BE2C (cell line): Measurements from ENCODE around the gene ACVR1B.

Experiments used
- DNase-seq: peaks from one replicate; pipeline ENCODE4 v3.0.0-alpha.2; 2020
- H3K27me3 ChIP-seq: fragments of 250-450 bp; sonication (Bioruptor Pico); 2 replicates; pipeline ENCODE4 v1.5.1; 2020; ENCODE audit warnings: mild to moderate bottlenecking
- H3K36me3 ChIP-seq: fragments of 250-450 bp; sonication (Bioruptor Pico); 2 replicates; pipeline ENCODE4 v1.5.1; 2020; ENCODE audit warnings: mild to moderate bottlenecking
- H3K4me1 ChIP-seq: fragments of 250-450 bp; sonication (Bioruptor Pico); 2 replicates; pipeline ENCODE4 v1.5.1; 2020
- H3K4me3 ChIP-seq: 2 replicates; pipeline ENCODE4 v1.5.1; 2011; ENCODE audit warnings: low read depth, low read length
- H3K9me3 ChIP-seq: fragments of 250-450 bp; sonication (Bioruptor Pico); 2 replicates; pipeline ENCODE4 v1.5.1; 2020
- TF ChIP-seq, protein P1 (sequence below): IDR thresholded peaks from 2 replicates; pipeline ENCODE4 v1.5.1; 2012; ENCODE audit warnings: mild to moderate bottlenecking, low read depth, low read length

ACVR1B gene

DNA sequence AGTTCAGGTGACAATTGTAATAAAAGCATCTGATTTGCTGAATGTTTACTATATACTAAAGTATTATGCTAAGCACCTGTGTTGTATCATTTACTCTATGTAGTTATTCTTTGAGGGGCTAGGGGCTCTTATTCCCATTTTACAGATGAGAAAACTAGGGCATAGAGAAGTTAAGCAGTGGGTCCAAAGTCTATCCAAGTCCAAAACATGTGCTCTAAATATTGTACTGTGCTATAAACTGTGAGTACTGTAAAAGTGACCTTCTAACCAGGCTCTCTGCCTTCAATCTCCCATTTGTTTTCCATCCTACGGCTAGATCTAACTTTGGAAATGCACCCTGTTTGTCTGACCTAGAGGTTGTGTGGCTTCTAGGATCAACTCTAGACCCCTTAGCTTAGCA, 9.0 kb downstream of the ACVR1B start:
- Histone ChIP-seq H3K9me3 (no peaks in the 10 kb centered on the region), H3K27me3 (no peaks in the 10 kb centered on the region), H3K36me3 (peaks cover 52% of the 10 kb centered on the region), H3K4me1 (no peaks in the 10 kb centered on the region; the same call in 1 of the 2 replicates), H3K4me3 (no peak overlapping the region)
- no peak for DNase-seq
- TF ChIP-seq, protein P1, sequence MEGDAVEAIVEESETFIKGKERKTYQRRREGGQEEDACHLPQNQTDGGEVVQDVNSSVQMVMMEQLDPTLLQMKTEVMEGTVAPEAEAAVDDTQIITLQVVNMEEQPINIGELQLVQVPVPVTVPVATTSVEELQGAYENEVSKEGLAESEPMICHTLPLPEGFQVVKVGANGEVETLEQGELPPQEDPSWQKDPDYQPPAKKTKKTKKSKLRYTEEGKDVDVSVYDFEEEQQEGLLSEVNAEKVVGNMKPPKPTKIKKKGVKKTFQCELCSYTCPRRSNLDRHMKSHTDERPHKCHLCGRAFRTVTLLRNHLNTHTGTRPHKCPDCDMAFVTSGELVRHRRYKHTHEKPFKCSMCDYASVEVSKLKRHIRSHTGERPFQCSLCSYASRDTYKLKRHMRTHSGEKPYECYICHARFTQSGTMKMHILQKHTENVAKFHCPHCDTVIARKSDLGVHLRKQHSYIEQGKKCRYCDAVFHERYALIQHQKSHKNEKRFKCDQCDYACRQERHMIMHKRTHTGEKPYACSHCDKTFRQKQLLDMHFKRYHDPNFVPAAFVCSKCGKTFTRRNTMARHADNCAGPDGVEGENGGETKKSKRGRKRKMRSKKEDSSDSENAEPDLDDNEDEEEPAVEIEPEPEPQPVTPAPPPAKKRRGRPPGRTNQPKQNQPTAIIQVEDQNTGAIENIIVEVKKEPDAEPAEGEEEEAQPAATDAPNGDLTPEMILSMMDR = no peak

DNA sequence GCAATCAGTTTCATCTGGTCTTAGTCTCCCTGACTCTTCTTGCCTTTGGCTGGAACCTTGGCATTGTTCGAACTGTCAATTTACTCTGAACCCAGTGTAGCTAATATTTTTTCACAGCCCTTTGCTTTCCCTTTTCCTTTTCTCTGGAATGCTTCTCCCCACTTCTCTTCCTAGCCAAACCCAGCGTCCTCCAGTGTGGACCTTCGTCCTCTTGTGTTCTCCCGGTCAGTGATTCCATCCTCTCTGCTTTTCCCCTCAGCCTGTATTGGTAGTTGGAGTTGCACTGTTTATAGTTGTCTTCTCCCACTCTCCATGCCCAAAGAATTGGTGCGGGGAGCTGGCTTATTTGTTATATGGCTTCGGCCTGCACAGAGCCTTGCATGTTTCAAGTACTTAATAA, 9.4 kb downstream of the ACVR1B start:
- no peak for DNase-seq
- TF ChIP-seq, protein P1 = no peak
- H3K4me1 ChIP-seq = no peaks in the 10 kb centered on the region; the same call in 1 of the 2 replicates

DNA sequence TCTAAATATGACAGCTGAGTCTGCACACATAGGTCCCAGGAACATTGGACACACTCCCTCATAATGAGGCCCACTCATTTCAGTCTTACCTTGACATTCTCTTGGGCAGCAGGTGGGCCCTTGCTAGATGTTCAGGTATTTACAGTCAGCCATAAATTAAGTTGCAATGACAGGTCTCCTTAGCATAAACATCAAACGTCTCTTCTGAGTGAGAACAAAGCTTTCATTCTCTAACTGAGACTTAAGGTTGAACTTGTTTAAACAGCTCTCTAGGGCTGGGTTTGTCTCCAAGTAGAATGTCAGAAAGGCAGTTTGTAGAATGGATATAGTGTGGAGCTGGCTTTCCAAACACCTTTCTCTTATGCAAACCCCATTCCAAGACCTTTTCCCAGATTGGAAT, 10.3 kb downstream of the ACVR1B start:
- TF ChIP-seq, protein P1 = no peak
- DNase-seq = no peak
- Histone ChIP-seq H3K9me3 (no peaks in the 10 kb centered on the region), H3K4me1 (no peaks in the 10 kb centered on the region; the same call in 1 of the 2 replicates), H3K4me3 (no peak overlapping the region), H3K36me3 (peaks cover 41% of the 10 kb centered on the region), H3K27me3 (no peaks in the 10 kb centered on the region)

More for the DNA sequence above, 9.4 kb downstream of the ACVR1B start:
- H3K4me3 ChIP-seq = no peak overlapping the region
- H3K36me3 ChIP-seq = peaks cover 49% of the 10 kb centered on the region
- H3K27me3 ChIP-seq = no peaks in the 10 kb centered on the region
- H3K9me3 ChIP-seq = no peaks in the 10 kb centered on the region

DNA sequence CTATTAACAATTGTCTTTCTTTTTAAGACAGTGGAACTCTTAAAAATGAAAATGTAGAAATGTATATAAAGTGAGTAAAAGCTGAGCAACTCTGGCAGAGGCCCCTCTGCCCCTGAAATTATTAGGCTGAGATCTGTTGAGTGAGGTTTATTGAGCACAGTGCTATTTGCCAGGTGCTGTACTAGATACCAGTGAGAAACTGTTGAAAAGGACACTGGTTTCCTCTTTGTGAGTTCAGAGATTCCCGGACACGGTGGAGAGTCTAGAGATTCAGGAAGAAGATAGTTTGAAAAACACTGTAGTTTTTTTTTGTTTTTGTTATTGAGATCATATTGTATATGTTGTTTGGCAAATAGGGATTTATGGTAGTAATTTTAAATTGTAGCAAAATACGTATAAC, 11.2 kb downstream of the ACVR1B start:
- H3K4me3 ChIP-seq = no peak overlapping the region
- TF ChIP-seq, protein P1 = no peak
- H3K9me3 ChIP-seq = no peaks in the 10 kb centered on the region
- DNase-seq = no peak
- H3K36me3 ChIP-seq = peaks cover 38% of the 10 kb centered on the region
- no peaks in the 10 kb centered on the region; the same call in 1 of the 2 replicates for H3K4me1 ChIP-seq
- no peaks in the 10 kb centered on the region for H3K27me3 ChIP-seq

DNA sequence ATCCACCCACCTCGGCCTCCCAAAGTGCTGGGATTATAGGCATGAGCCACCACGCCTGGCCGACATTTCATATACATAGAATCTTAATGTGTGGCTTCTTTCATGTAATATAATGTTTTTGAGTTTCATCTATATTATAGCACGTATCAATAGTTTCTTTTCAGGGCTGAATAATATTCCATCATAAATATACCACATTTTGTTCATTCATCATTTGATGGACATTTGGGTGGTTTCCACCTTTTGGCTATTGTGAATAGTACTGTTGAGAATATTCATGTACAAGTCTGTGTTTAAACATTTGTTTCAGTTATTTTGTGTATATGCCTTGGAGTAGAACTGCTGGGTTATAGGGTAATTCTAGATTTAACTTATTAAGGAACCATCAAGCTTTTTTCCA, 12.0 kb downstream of the ACVR1B start:
- TF ChIP-seq, protein P1 = no peak
- DNase-seq = no peak
- no peaks in the 10 kb centered on the region for H3K9me3 ChIP-seq
- no peak overlapping the region for H3K4me3 ChIP-seq
- no peaks in the 10 kb centered on the region; the same call in 1 of the 2 replicates for H3K4me1 ChIP-seq
- no peaks in the 10 kb centered on the region for H3K27me3 ChIP-seq
- H3K36me3 ChIP-seq = peaks cover 34% of the 10 kb centered on the region

DNA sequence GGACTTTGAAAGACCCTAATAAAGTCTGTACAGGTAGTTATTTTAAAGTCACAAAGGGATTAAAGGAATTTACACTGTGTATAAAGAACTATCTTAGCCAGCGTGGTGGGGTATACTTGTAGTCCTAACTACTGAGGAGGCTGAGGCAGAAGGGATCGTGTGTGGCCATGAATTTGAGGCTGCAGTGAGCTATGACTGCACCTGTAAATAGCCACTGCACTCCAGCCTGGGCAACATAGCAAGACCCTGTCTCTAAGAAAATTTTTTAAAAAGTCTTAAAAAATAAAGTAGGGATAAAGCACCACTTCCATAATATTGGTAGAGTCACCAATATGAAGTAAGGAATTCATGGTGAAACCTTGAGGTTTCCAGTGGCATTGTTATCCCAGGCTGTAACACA, 18.1 kb downstream of the ACVR1B start:
- no peaks in the 10 kb centered on the region for H3K9me3 ChIP-seq
- H3K4me3 ChIP-seq = no peak overlapping the region
- no peaks in the 10 kb centered on the region for H3K27me3 ChIP-seq
- no peaks in the 10 kb centered on the region; the same call in none of the 2 replicates for H3K36me3 ChIP-seq
- H3K4me1 ChIP-seq = peaks cover 26% of the 10 kb centered on the region
- DNase-seq = no peak
- TF ChIP-seq, protein P1 = no peak
